Fibroblast of the aortic adventitia (primary cell): ENCODE data around the gene PFDN4. TPM values are rescaled to one million over a fixed set of nuclear protein-coding genes. Genes with fewer than 3 reads are reported as not detected.

ENCODE experiments used
- DNase-seq: peaks from one replicate; pipeline ENCODE4 v3.0.0-alpha.2; 2010; ENCODE audit warnings: low read depth
- H3K4me3 ChIP-seq: 2 replicates; pipeline ENCODE4 v1.5.1; 2011; ENCODE audit warnings: low read depth, mild to moderate bottlenecking, control low read depth, low read length, moderate library complexity
- CTCF ChIP-seq: IDR thresholded peaks from 2 replicates; pipeline ENCODE4 v1.5.1; 2011; ENCODE audit warnings: mild to moderate bottlenecking, low read length, control low read depth, inconsistent platforms; ENCODE audit not compliant: insufficient read depth
- total RNA-seq: library from RNA; depleted of rRNA; stranded (reverse); fragments of >200 nt; gene quantifications from 2 replicates; pipeline ENCODE4 v1.2.3, GENCODE V29; 2012; ENCODE audit warnings: low replicate concordance

The PFDN4 gene
- total RNA-seq, 1 donor = 149 TPM

GRCh38 chr20:54162378-54163009 lies 45.4 kb upstream of the PFDN4 start:
- DNase-seq = no peak
- H3K4me3 ChIP-seq = no peak overlapping the region
- TF ChIP-seq CTCF = no peak

GRCh38 chr20:54163402-54163801 lies 44.5 kb upstream of the PFDN4 start:
- no peak for TF ChIP-seq CTCF
- H3K4me3 ChIP-seq = no peak overlapping the region
- no peak for DNase-seq

- no peak for DNase-seq
- no peak for TF ChIP-seq CTCF
- no peak overlapping the region for H3K4me3 ChIP-seq
Observed at GRCh38 chr20:54165014-54165413, 42.9 kb upstream of the PFDN4 start.

- no peak for TF ChIP-seq CTCF
- DNase-seq = no peak
- H3K4me3 ChIP-seq = no peak overlapping the region
Observed at GRCh38 chr20:54165803-54166202, 42.1 kb upstream of the PFDN4 start.

- TF ChIP-seq CTCF = no peak
- no peak for DNase-seq
- no peak overlapping the region for H3K4me3 ChIP-seq
Observed at GRCh38 chr20:54166987-54167662, 40.8 kb upstream of the PFDN4 start.

- TF ChIP-seq CTCF = no peak
Observed at GRCh38 chr20:54167909-54168872, 39.7 kb upstream of the PFDN4 start.

More at GRCh38 chr20:54167909-54168872, 39.7 kb upstream of the PFDN4 start:
- no peak overlapping the region for H3K4me3 ChIP-seq
- no peak for DNase-seq
